ENCODE results near the gene ASTN2. TPM values are rescaled to one million over a fixed set of nuclear protein-coding genes. Genes with fewer than 3 reads are reported as not detected.
A peak's percentile ranks its signal among the peaks of the same experiment; 100 is the strongest.

The ASTN2 gene
- total and polyA plus RNA-seq, 9 of the 15 experiments (the other 6 are each of a cell fraction or from before 2014, with no cell fraction given): 0.56 to 3.5 (median 1.9) TPM

DNA sequence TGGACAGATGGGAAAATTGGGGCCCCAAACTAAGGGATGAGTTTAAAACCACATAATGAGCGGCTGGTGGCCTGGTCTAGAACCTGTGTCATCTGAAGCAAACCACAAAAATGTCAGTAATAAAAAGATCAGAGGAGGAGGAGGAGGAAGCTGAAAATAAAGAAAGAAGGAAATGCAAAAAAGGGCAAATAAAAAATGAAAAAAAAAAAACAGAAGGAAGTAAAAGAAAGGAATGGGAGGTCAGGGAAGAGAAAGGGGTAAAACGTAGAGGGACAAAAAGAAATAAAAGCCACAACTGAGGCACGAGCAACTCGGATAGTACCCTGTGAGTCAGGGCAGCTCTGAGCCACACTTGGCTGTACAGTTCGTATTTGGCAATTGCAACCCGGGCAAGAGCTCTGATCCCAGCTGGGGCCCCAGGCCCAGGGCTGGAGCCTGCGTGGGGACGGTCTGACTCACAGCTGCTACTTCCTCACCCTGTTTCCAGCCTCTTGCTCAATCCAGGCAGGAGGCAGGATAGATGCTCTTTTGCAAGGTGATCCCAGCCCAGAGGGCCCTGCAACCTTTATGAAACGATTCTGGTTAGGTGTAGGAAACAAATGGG is 865.7 kb downstream of the ASTN2 start:
- 16% methylated on average over 9 of the region's 9 CpGs for WGBS (ENCODE audit: insufficient coverage, low coverage, missing lambda C conversion rate)
- H3K9me3 ChIP-seq (replicated peaks; ENCODE audit: control insufficient read depth, insufficient read depth, low read depth, low read length): no peaks in the 10 kb centered on the region
- no peaks in the 10 kb centered on the region for H3K9me1 ChIP-seq (ENCODE audit: control insufficient read depth, insufficient read depth, low read length)
- intact Hi-C loops (cut with micrococcal nuclease) (no loop called here), in situ Hi-C loops (cut with MboI) (no loop called here)
- no TSS peak for BruUV-seq (replicated peaks)
- ATAC-seq (peak; percentile 58; the same call in 2 of the 3 replicates), FAIRE-seq (no peak), DNase-seq (ENCODE audit: extremely low read depth in 1 of 4, low spot score in 3 of 4) (peak in 1 of 4 experiments; percentile 37)
- no peaks in the 10 kb centered on the region for H4K20me1 ChIP-seq (replicated peaks; ENCODE audit: control insufficient read depth, insufficient read depth, low read length)
- POLR2A ChIA-PET: interaction anchor here (0.9 kb wide), 1 partner anchor 9 kb away, joined by 3 read pairs; no protein-coding TSS in a partner anchor
- CTCF ChIA-PET (ENCODE audit: low intra/inter-chr PET ratio): interaction anchor here (0.7 kb wide), 1 partner anchor 10 kb away, joined by 3 read pairs; no protein-coding TSS in a partner anchor
- no peak overlapping the region for H2AFZ ChIP-seq (ENCODE audit: low read depth, low read length)
- H3K4me2 ChIP-seq (ENCODE audit: insufficient read depth, low read length): no peak overlapping the region
- no peaks in the 10 kb centered on the region for H3K79me2 ChIP-seq (ENCODE audit: control insufficient read depth, insufficient read depth, low read length)
- peaks cover 0 to 9% of the 10 kb centered on the region in 2 experiments; a peak in 4 of 5 replicates for H3K4me1 ChIP-seq (replicated peaks in 1 of 2; ENCODE audit: control insufficient read depth in 2 of 2, insufficient read depth in 2 of 2, low read length in 2 of 2)
- H3K27me3 ChIP-seq (ENCODE audit: control insufficient read depth in 2 of 2, insufficient read depth in 2 of 2, low read length in 2 of 2): no peaks in the 10 kb centered on the region
- peak overlapping the region in 1 of 2 experiments; percentile 63; a peak in 1 of 4 replicates for H3K9ac ChIP-seq (ENCODE audit: insufficient read depth in 1 of 2, low read depth in 2 of 2, low read length in 2 of 2)
- no peaks in the 10 kb centered on the region for H3K36me3 ChIP-seq (ENCODE audit: control insufficient read depth, insufficient read depth, low read length)
- H3K27ac ChIP-seq (ENCODE audit: extremely low read depth, low read depth, low read length): no peak overlapping the region
- no peak overlapping the region for H3K4me3 ChIP-seq
- TF ChIP-seq, protein P1, sequence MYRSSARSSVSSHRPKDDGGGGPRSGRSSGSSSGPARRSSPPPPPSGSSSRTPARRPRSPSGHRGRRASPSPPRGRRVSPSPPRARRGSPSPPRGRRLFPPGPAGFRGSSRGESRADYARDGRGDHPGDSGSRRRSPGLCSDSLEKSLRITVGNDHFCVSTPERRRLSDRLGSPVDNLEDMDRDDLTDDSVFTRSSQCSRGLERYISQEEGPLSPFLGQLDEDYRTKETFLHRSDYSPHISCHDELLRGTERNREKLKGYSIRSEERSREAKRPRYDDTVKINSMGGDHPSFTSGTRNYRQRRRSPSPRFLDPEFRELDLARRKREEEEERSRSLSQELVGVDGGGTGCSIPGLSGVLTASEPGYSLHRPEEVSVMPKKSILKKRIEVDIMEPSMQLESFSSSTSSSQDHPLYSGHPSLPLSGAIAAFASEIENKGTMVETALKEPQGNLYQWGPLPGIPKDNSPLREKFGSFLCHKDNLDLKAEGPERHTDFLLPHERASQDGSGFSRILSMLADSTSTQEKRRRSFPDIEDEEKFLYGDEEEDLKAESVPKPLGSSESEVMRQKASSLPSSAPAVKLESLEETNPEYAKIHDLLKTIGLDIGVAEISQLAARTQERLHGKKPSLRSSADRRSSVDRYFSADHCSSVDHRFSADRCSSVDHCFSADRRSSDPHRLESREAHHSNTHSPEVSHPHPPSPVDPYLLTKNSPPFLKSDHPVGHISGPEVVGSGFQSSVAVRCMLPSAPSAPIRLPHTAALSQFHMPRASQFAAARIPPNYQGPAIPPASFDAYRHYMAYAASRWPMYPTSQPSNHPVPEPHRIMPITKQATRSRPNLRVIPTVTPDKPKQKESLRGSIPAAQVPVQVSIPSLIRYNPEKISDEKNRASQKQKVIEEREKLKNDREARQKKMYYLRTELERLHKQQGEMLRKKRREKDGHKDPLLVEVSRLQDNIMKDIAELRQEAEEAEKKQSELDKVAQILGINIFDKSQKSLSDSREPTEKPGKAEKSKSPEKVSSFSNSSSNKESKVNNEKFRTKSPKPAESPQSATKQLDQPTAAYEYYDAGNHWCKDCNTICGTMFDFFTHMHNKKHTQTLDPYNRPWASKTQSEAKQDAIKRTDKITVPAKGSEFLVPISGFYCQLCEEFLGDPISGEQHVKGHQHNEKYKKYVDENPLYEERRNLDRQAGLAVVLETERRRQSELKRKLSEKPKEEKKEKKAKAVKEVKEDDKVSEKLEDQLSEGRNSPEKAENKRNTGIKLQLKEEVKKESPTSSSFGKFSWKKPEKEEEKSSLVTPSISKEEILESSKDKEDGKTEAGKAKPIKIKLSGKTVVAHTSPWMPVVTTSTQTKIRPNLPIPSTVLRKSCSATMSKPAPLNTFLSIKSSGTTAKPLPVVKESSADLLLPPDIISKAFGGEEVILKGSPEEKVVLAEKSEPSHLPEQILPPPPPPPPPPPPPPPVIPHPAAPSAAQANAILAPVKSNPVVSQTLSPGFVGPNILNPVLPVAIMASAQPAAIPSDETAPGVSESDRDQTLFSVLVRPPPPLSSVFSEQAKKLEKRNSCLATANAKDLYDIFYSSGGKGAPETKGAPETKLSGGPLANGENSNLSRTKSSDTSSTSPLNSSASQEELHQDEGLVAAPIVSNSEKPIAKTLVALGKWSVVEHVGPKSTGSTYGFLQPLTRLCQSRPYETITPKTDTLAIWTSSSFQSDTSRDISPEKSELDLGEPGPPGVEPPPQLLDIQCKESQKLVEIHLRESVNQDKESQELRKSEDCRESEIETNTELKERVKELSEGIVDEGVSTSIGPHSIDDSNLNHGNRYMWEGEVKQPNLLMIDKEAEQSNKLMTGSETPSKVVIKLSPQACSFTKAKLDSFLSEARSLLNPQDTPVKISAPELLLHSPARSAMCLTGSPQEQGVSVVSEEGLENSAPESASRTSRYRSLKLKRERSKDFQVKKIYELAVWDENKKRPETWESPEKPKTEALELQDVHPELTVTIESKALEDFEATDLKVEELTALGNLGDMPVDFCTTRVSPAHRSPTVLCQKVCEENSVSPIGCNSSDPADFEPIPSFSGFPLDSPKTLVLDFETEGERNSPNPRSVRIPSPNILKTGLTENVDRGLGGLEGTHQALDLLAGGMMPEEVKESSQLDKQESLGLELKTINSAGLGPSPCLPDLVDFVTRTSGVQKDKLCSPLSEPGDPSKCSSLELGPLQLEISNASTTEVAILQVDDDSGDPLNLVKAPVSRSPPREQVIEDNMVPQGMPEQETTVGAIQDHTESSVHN (IDR thresholded peaks at IDR 0.05; ENCODE audit: borderline replicate concordance in 1 of 2, low read depth in 1 of 2): no peak
- TF ChIP-seq TCFL5 (CRISPR knock-in tag; conservative IDR thresholded peaks at IDR 0.05) (no peak), SMARCA4 (IDR thresholded peaks at IDR 0.05) (peak; percentile 53; the same call in 1 of the 2 replicates), CTBP1 (IDR thresholded peaks at IDR 0.05; ENCODE audit: borderline replicate concordance) (peak; percentile 55; the same call in 1 of the 2 replicates), RBM22 (IDR thresholded peaks at IDR 0.05; ENCODE audit: low read depth, low read length, poor library complexity, severe bottlenecking) (no peak), ADNP (tag; IDR thresholded peaks at IDR 0.05) (no peak), JUND (IDR thresholded peaks at IDR 0.05; ENCODE audit: borderline replicate concordance, low read depth, low read length) (peak; percentile 49; the same call in 1 of the 2 replicates), JUND (tag; IDR thresholded peaks at IDR 0.05; ENCODE audit: borderline replicate concordance, low read depth, low read length) (no peak; the same call in 2 of the 3 replicates), NBN (IDR thresholded peaks at IDR 0.05; ENCODE audit: low read depth) (no peak), MNT (conservative IDR thresholded peaks at IDR 0.05) (no peak), ZNF589 (CRISPR knock-in tag; IDR thresholded peaks at IDR 0.05; ENCODE audit: low read depth) (0 out of 2 replicates have a peak, but pooled peaks have one; percentile 34), SRSF3 (IDR thresholded peaks at IDR 0.05; ENCODE audit: insufficient read depth, low read length) (no peak)

Data from K562 (cell line).